GOT3 (cell line): ENCODE data around the gene AKR1C3.
"Not testable (repeated sequence)": the region's sequence is repeated elsewhere in the genome, so short reads cannot be mapped to it uniquely, and the experiment has no call there.

Experiments
- DNase-seq: peaks from one replicate; lab custom pipeline; 2025; ENCODE audit warnings: mixed read lengths; lab: John Stamatoyannopoulos, UW

Gene AKR1C3

GRCh38 chr10:5136468-5137087, 42.4 kb downstream of the AKR1C3 start:
- no peak for DNase-seq

- DNase-seq: not testable (repeated sequence)
These were observed 43.5 kb downstream of the AKR1C3 start for GRCh38 chr10:5137699-5138098.

GRCh38 chr10:5142199-5142598, 48.0 kb downstream of the AKR1C3 start:
- DNase-seq: no peak

GRCh38 chr10:5143137-5143536, 48.9 kb downstream of the AKR1C3 start:
- DNase-seq: no peak

GRCh38 chr10:5146920-5147254, 52.7 kb downstream of the AKR1C3 start:
- DNase-seq: no peak

- DNase-seq: no peak
These were observed 53.2 kb downstream of the AKR1C3 start for GRCh38 chr10:5147255-5147980.

- no peak for DNase-seq
These were observed 53.9 kb downstream of the AKR1C3 start for GRCh38 chr10:5147981-5148677.

GRCh38 chr10:5148678-5149032, 54.4 kb downstream of the AKR1C3 start:
- DNase-seq: no peak

- DNase-seq: no peak
These were observed 56.9 kb downstream of the AKR1C3 start for GRCh38 chr10:5151076-5151475.

GRCh38 chr10:5155951-5156350, 61.7 kb downstream of the AKR1C3 start:
- DNase-seq: no peak
